GM18519 (cell line): ENCODE measurements around the gene CHD2.
"Not testable (repeated sequence)": the region's sequence is repeated elsewhere in the genome, so short reads cannot be mapped to it uniquely, and the experiment has no call there.

Source experiments
- ATAC-seq: cut with Tn5 transposase; IDR thresholded peaks from one replicate; pipeline ENCODE4 v1.9.1; 2021; ENCODE audit warnings: mild to moderate bottlenecking, moderate library complexity; ENCODE audit not compliant: unreplicated experiment, low FRiP score

The CHD2 gene

GRCh38 chr15:93060336-93061248 lies 160.5 kb downstream of the CHD2 start:
- no peak for ATAC-seq

- ATAC-seq, result not testable (repeated sequence)
These were observed 162.6 kb downstream of the CHD2 start for GRCh38 chr15:93062628-93063261.

DNA sequence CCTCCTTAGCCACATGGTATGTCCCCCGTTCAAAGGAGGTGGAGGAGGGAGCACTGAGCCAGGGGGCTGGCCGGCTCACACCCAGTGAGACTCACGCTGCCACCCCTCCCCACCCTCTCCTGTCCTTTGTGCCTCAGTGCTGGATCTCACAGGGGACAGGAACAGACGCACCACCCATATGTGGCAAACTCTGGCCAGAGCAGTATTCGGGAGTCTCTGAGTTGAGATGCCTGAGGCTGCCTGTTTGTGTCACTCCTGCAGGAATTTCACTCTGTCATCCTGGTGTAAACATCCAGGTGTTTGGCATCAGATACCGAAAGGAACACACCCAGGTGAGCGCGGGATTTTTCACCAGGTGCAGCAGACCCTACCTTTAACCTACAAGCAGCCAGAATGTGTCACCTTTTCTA lies 163.1 kb downstream of the CHD2 start:
- ATAC-seq, result no peak

DNA sequence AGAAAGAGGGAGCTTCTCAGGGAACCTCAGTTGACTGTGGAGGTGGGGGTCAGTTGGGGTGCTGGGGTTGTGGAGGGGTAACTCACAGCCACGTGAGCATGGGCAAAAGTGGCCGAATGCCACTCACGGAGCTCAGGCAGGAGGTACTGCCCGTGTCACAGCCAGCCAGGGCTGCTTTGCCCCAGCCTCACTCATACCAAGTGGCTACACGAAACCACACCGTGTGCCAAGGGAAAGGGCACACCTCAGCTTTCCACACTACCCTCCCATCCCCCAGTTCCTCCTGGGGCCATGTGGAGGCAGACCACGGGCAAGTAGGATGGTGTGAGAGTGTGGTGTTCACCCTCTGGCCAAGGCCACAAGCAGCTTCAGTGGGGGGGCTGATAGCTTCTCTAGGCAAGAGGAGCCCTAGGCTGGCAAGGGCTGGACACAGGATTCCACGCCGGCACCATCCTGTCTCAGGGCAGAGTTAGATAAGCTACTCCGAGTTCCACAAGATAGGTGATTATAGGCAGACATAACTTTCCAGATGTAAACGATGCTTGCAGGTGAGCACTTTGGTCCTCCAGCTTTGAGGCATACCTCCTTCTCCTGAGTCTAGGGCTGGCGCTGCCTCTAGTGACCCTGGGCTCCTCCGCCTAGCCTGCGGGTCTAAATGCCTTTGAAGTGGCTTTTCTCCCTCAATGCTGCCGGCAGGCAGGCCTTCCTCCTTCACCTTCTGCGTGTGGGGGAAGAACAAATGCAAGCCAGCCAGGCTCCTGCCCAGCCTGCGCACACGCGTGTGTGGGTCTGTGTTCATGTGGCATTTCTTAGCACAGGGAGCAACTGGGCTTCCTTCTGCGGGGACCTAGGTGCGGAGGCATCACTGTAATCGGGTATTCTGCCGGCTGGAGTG lies 163.9 kb downstream of the CHD2 start:
- no peak for ATAC-seq

DNA sequence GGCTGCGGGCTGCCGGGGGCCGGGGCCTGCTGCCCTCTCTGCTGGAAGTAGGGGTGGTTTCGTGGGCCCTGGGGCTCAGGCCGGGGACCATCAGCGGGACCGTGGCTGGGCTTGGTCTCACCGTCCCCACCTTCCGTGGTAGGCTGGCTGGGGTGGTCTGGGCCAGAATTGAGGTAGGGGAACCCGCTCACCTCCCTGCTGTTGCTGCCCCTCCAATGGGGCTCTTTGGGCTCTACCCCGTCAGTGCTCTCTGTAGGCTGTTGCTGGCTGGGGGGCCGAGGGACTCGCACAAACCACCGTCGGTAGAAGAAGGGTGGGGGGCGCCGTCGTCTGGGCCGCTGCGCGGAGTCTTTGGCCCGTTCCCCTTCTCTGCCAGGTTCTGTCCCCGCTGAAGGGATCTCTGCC lies 165.5 kb downstream of the CHD2 start:
- ATAC-seq, result no peak

- no peak for ATAC-seq
These were observed 166.1 kb downstream of the CHD2 start for GRCh38 chr15:93066224-93066681.

DNA sequence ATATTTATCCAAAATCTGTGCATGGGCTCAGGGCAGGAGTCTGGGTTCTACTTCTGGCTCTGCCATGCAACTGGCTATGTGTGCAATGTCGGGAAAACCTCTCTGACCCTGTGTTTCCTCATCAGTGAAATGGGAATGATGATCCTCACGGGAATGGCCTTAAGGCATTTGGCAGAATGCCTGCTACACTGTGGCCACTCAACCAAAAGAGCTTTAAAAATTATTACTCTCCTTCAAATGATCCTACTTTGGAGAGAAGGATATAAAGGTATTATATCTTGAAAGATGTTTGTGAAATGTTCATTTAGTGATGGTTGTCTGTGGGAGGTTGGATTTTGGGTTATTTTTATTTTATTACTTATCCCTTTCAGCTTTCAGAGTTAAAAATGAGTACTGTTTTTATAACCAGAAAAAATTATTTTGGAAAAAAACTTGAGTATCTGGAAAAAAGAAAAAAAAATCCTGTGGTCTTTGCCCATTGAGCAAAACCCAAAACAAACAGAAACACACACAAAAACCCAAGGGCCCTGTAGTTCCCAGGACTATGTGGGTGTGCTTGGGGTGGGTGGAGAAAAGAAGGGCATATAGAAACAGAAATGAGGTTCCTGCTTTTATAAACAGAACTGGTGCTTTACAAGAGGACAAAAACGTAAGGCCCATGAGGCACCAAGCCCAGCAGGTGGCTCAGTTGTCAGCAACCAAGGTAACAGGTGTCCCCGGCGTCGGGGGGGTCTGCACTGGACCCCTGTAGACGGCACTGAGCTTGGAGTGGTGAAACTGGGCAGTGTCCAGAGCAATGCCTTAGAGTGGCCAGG lies 166.9 kb downstream of the CHD2 start:
- ATAC-seq, result no peak

DNA sequence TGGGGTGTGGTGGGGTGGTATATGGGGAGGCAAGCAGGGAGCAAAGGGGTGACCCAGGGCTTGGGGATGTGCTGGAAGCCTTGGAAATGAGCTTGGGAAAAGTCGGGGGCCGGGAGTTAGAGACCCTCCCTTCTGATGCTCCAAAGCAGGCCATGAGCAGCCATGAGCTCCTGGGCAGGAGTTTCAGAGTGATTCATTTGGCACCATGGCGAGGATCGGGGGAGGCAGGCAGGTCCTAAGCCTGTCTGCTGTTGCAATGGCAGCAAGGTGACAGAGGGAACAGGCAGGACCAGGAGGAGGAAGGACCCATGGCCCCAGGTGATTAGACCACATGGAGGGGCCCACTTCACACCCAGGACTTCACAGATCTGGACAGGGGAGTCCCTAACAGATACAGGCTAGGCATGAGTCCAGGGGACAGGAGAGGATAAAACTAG lies 167.5 kb downstream of the CHD2 start:
- no peak for ATAC-seq

DNA sequence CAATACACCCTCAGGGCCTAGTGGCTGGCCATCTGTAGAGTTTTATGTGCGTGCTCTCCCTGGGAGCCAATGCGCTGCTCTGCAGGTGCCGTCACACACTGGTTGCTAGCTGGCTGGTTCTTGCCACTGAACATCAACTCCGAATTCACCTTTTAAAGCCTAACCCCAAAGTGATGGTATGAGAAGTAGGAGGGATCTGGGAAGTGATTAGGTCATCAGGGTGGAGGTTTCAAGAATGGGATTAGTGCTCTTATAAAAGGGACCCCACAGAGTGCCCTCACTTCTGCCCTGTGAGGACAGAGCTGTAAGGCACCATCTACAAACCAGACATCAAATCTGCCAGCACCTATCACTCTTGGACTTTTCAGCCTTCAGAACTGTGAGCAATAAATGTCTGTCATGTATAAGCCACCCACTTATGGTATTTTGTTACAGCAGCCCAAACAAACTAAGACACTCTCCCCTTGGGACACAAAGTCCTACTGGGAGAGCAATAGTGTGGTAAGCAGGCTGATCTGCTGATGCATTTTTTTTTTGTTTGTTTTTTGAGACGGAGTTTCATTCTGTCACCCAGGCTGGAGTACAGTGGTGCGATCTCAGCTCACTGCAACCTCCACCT lies 168.6 kb downstream of the CHD2 start:
- ATAC-seq, result no peak

DNA sequence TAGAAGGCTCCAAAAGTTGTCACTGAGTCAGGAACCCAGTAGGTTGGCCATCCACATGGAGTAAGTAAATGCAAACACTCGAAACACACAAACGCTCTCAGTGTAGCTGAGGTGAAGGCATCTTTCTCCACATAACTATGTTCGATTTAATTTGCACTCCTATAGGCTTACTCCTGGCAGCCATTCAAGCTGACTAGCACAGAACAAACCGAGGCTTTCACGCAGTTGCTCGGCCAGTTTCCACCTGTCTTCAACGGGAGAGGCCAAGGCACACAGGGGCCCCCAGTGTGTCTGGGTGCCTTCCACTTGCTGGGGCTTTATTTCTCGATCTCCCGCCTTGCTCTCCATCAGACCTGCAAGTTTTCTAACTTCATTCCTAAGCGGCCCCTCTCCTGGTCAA lies 170.0 kb downstream of the CHD2 start:
- ATAC-seq, result no peak

DNA sequence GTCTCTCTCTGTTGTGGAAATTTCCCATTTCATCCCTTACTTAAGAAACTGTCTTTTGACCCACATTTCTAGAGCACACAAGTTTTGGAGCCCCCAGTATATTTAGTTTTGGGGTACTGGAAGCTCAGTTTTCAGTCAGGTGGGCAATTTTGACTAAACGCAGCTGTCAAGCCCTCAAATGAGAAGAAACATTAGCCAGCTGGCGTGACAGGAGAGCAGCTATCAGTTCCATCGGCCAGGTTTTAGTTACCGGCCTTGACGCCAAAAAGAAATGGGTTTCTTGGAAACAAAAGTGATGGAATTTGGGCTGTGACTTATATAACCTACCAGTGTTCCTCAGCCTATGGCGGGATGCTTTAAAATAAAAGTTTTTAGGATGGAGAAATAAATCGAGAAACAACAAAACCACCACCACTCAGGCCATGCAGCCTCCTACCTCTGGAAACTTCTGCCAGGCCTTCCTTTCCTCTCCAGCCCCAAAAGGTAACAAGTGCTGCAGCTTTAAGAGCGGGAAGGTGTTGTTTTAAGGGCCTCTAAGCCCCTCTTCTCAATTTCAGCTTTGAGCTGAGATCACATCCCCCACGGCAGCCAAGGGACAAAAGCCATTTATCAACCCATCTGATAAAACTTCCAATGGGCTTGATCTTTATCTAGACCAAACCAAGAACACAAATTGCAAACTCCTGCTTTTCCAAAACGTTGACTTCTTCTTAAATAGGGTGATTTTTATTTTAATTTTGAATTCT lies 170.6 kb downstream of the CHD2 start:
- ATAC-seq, result no peak

- ATAC-seq, result no peak
These were observed 171.4 kb downstream of the CHD2 start for GRCh38 chr15:93071469-93071936.

- no peak for ATAC-seq
These were observed 171.9 kb downstream of the CHD2 start for GRCh38 chr15:93072011-93072410.

- ATAC-seq, result no peak
These were observed 172.6 kb downstream of the CHD2 start for GRCh38 chr15:93072411-93073394.

- no peak for ATAC-seq
These were observed 173.4 kb downstream of the CHD2 start for GRCh38 chr15:93073465-93073952.

DNA sequence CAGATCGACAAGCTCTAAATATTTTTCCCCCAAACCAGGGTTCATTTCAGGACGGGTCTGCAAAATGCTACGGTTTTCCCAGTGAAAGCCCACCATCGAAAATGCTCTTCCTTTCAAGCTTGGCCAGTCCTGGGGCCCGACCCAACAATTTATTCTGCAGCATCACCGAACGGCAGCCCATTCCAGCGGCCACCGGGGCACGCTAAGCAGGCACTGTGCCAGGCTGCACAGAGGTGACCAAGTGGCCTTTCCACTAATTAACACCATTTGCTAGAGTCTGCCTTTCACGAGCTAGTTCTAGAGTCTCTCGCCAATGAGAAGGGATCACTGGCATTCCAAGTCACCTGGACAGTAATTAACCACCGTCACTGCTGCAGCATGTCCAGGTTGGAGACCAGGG lies 174.5 kb downstream of the CHD2 start:
- no peak for ATAC-seq

DNA sequence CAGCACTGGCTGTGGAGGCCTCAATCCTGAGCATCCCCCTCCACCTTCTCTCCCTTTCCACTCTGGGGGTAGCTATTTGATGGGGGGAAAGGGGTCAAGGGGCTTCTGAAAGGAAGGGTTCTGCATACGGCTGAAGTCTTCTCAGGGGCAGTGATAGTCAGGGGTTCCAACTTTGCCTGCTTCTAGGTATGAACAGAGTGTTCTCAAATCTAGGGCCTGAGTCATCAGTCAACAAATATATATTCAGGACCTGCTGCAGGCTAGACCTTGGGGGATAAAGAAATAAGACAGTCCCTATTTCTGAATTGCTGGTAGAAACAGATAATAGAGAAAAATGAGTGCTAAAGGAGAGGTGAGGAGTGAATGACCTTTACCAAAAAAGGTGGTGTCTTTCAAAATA lies 176.1 kb downstream of the CHD2 start:
- ATAC-seq, result no peak
